Left ventricle myocardium inferior (tissue), 1 donor: ENCODE measurements around the gene KIF18B. TPM values are rescaled to one million over a fixed set of nuclear protein-coding genes. Genes with fewer than 3 reads are reported as not detected.

Experiments used
- DNase-seq: peaks from one replicate; pipeline ENCODE4 v3.0.0-alpha.2; 2020
- H3K27ac ChIP-seq: fragments of 200-600 bp; replicated peaks from 2 replicates; pipeline ENCODE4 v1.8.0; 2021
- H3K27me3 ChIP-seq: fragments of 200-600 bp; 2 replicates; pipeline ENCODE4 v1.8.0; 2021; ENCODE audit warnings: low read depth
- H3K36me3 ChIP-seq: fragments of 200-600 bp; 2 replicates; pipeline ENCODE4 v1.8.0; 2021
- H3K4me1 ChIP-seq: fragments of 200-600 bp; 2 replicates; pipeline ENCODE4 v1.8.0; 2021
- H3K4me3 ChIP-seq: fragments of 200-600 bp; 2 replicates; pipeline ENCODE4 v1.8.0; 2021; ENCODE audit warnings: mild to moderate bottlenecking, moderate library complexity
- H3K9me3 ChIP-seq: fragments of 200-600 bp; replicated peaks from 2 replicates; pipeline ENCODE4 v1.8.0; 2021
- CTCF ChIP-seq: fragments of 200-600 bp; IDR thresholded peaks from 2 replicates; pipeline ENCODE4 v1.8.0; 2021; ENCODE audit warnings: antibody characterized with exemption, mild to moderate bottlenecking, borderline replicate concordance
- intact Hi-C: fragments of 100-400 bp; cut with micrococcal nuclease; formaldehyde crosslinking; loops from one replicate; pipeline ENCODE4 v1.11.0; 2022
- total RNA-seq: library from RNA; stranded (reverse); fragmentation: NEBNext Ultra II Directional; extraction: Animal tissue kit (Norgen Biotek cat#: 25700); gene quantifications from one replicate; pipeline ENCODE4 v1.2.1, GENCODE V29; 2021
- donor health status: DM: no; HTN: yes; CAD: no; lungs with severe emphysema.

KIF18B gene
- total RNA-seq, 1 donor from 2014 or later, result 0.49 TPM

- intact Hi-C loops, result no loop called here
These were observed 20.6 kb downstream of the KIF18B start for GRCh38 chr17:44926821-44927525.

GRCh38 chr17:44925731-44926697, 21.6 kb downstream of the KIF18B start:
- H3K9me3 ChIP-seq, result no peaks in the 10 kb centered on the region
- no peak overlapping the region for H3K4me3 ChIP-seq
- no peak for TF ChIP-seq CTCF
- H3K4me1 ChIP-seq, result peaks cover 38% of the 10 kb centered on the region
- intact Hi-C loops, result no loop called here
- H3K27ac ChIP-seq, result no peak overlapping the region
- H3K36me3 ChIP-seq, result no peaks in the 10 kb centered on the region
- DNase-seq, result no peak
- no peaks in the 10 kb centered on the region for H3K27me3 ChIP-seq

More at GRCh38 chr17:44926821-44927525, 20.6 kb downstream of the KIF18B start:
- H3K27me3 ChIP-seq, result no peaks in the 10 kb centered on the region
- no peaks in the 10 kb centered on the region for H3K9me3 ChIP-seq
- DNase-seq, result peak; percentile 15
- no peak for TF ChIP-seq CTCF
- no peak overlapping the region for H3K27ac ChIP-seq
- H3K4me3 ChIP-seq, result no peak overlapping the region
- peaks cover 39% of the 10 kb centered on the region for H3K4me1 ChIP-seq
- no peaks in the 10 kb centered on the region for H3K36me3 ChIP-seq

GRCh38 chr17:44924107-44924544, 23.4 kb downstream of the KIF18B start:
- Histone ChIP-seq H3K4me3 (no peak overlapping the region), H3K27me3 (no peaks in the 10 kb centered on the region), H3K27ac (no peak overlapping the region), H3K9me3 (no peaks in the 10 kb centered on the region), H3K36me3 (no peaks in the 10 kb centered on the region), H3K4me1 (peaks cover 45% of the 10 kb centered on the region)
- TF ChIP-seq CTCF, result no peak
- DNase-seq, result no peak
- intact Hi-C loops, result no loop called here

GRCh38 chr17:44922746-44923470, 24.7 kb downstream of the KIF18B start:
- intact Hi-C loops, result no loop called here
- H3K27ac ChIP-seq, result no peak overlapping the region
- no peak for DNase-seq
- TF ChIP-seq CTCF, result no peak
- no peaks in the 10 kb centered on the region for H3K27me3 ChIP-seq
- peaks cover 45% of the 10 kb centered on the region for H3K4me1 ChIP-seq
- no peak overlapping the region for H3K4me3 ChIP-seq
- no peaks in the 10 kb centered on the region for H3K36me3 ChIP-seq
- no peaks in the 10 kb centered on the region for H3K9me3 ChIP-seq

GRCh38 chr17:44922136-44922535, 25.4 kb downstream of the KIF18B start:
- intact Hi-C loops, result no loop called here
- DNase-seq, result no peak
- Histone ChIP-seq H3K9me3 (no peaks in the 10 kb centered on the region), H3K4me1 (peaks cover 50% of the 10 kb centered on the region), H3K27ac (peak overlapping the region; percentile 85), H3K27me3 (no peaks in the 10 kb centered on the region), H3K36me3 (no peaks in the 10 kb centered on the region), H3K4me3 (no peak overlapping the region)
- no peak for TF ChIP-seq CTCF
